Naive B cell (primary cell): Measurements from ENCODE around the gene ADAMTS17. TPM values are rescaled to one million over a fixed set of nuclear protein-coding genes. Genes with fewer than 3 reads are reported as not detected.
A peak's percentile ranks its signal among the peaks of the same experiment; 100 is the strongest.
"Not testable (repeated sequence)": the region's sequence is repeated elsewhere in the genome, so short reads cannot be mapped to it uniquely, and the experiment has no call there.

Experiments
- ATAC-seq, 2 donors: fragments of 150-1000 bp; cut with Tn5 transposase; 2 replicates each; pipeline ENCODE4 v1.10.0; 2021; ENCODE audit warnings: low read depth in 2 of 2, mild to moderate bottlenecking in 2 of 2, moderate library complexity in 2 of 2
- DNase-seq: peaks from one replicate; pipeline ENCODE4 v3.0.0; 2022
- H3K27ac Mint-ChIP-seq, 6 donors: one replicate each; pipeline ENCODE4 v1.8.0; 2020 to 2022; ENCODE audit warnings: mild to moderate bottlenecking in 6 of 6, mixed read lengths in 6 of 6, moderate library complexity in 5 of 6, inconsistent platforms in 2 of 6
- H3K27me3 Mint-ChIP-seq, 3 donors: one replicate each; pipeline ENCODE4 v1.8.0; 2021 to 2022; ENCODE audit warnings: mixed read lengths in 3 of 3, mild to moderate bottlenecking in 1 of 3
- H3K36me3 Mint-ChIP-seq, 2 donors: one replicate each; pipeline ENCODE4 v1.8.0; 2020 to 2022; ENCODE audit warnings: mixed read lengths in 2 of 2, inconsistent platforms in 1 of 2, mild to moderate bottlenecking in 1 of 2
- H3K4me1 Mint-ChIP-seq, 3 donors: one replicate each; pipeline ENCODE4 v1.8.0; 2020 to 2022; ENCODE audit warnings: mixed read lengths in 3 of 3, inconsistent platforms in 1 of 3, mild to moderate bottlenecking in 1 of 3, moderate library complexity in 1 of 3
- H3K4me3 Mint-ChIP-seq, 8 donors: one replicate each; pipeline ENCODE4 v1.8.0; 2020 to 2022; ENCODE audit warnings: mild to moderate bottlenecking in 8 of 8, mixed read lengths in 8 of 8, moderate library complexity in 8 of 8, inconsistent platforms in 2 of 8
- H3K9me3 Mint-ChIP-seq, 7 donors: one replicate each; pipeline ENCODE4 v1.8.0; 2020 to 2022; ENCODE audit warnings: mixed read lengths in 7 of 7, mild to moderate bottlenecking in 5 of 7, inconsistent platforms in 2 of 7, moderate library complexity in 1 of 7
- polyA plus RNA-seq, 6 donors: library from polyadenylated mRNA; unstranded; fragments of 300-500 nt; fragmentation: Illumina TruSeq; gene quantifications; one replicate each; pipeline ENCODE4 v1.2.3, GENCODE V29; 2021; ENCODE audit warnings: low read depth in 6 of 6

ADAMTS17 gene
- polyA plus RNA-seq, 6 donors from 2014 or later: not detected

GRCh38 chr15:99981839-99982658, 359.7 kb downstream of the ADAMTS17 start:
- DNase-seq: no peak
- Mint-ChIP-seq H3K27ac (no peak overlapping the region), H3K36me3 (no peaks in the 10 kb centered on the region), H3K4me1 (no peaks in the 10 kb centered on the region), H3K27me3 (peaks cover 22 to 66% (median 38%) of the 10 kb centered on the region in 3 donors), H3K4me3 (no peak overlapping the region), H3K9me3 (peaks cover 0 to 3% (median 0%) of the 10 kb centered on the region in 7 donors)
- ATAC-seq: no peak

GRCh38 chr15:99981191-99981647, 360.6 kb downstream of the ADAMTS17 start:
- Mint-ChIP-seq H3K36me3 (no peaks in the 10 kb centered on the region), H3K27me3 (peaks cover 25 to 67% (median 33%) of the 10 kb centered on the region in 3 donors), H3K9me3 (no peaks in the 10 kb centered on the region), H3K4me1 (no peaks in the 10 kb centered on the region), H3K27ac (no peak overlapping the region), H3K4me3 (no peak overlapping the region)
- ATAC-seq (no peak), DNase-seq (no peak)

GRCh38 chr15:99980752-99981151, 361.0 kb downstream of the ADAMTS17 start:
- Mint-ChIP-seq H3K36me3 (no peaks in the 10 kb centered on the region), H3K4me1 (no peaks in the 10 kb centered on the region), H3K9me3 (no peaks in the 10 kb centered on the region), H3K27me3 (peaks cover 23 to 64% (median 31%) of the 10 kb centered on the region in 3 donors), H3K4me3 (no peak overlapping the region), H3K27ac (no peak overlapping the region)
- ATAC-seq (no peak), DNase-seq (no peak)

- not testable (repeated sequence) for H3K4me3 Mint-ChIP-seq, H3K9me3 Mint-ChIP-seq, H3K36me3 Mint-ChIP-seq, H3K4me1 Mint-ChIP-seq, H3K27ac Mint-ChIP-seq, DNase-seq, ATAC-seq
- peaks cover 17 to 55% (median 23%) of the 10 kb centered on the region in 3 donors for H3K27me3 Mint-ChIP-seq
These were observed 361.9 kb downstream of the ADAMTS17 start for GRCh38 chr15:99979886-99980285.

GRCh38 chr15:99979371-99979770, 362.4 kb downstream of the ADAMTS17 start:
- Mint-ChIP-seq H3K27ac (no peak overlapping the region), H3K27me3 (peaks cover 17 to 50% (median 23%) of the 10 kb centered on the region in 3 donors), H3K9me3 (no peaks in the 10 kb centered on the region), H3K4me3 (no peak overlapping the region), H3K36me3 (no peaks in the 10 kb centered on the region), H3K4me1 (no peaks in the 10 kb centered on the region)
- DNase-seq: no peak
- ATAC-seq: no peak

GRCh38 chr15:99978426-99978825, 363.3 kb downstream of the ADAMTS17 start:
- DNase-seq (no peak), ATAC-seq (no peak)
- no peak overlapping the region for H3K27ac Mint-ChIP-seq
- no peaks in the 10 kb centered on the region for H3K36me3 Mint-ChIP-seq
- peaks cover 17 to 42% (median 20%) of the 10 kb centered on the region in 3 donors for H3K27me3 Mint-ChIP-seq
- H3K9me3 Mint-ChIP-seq: no peaks in the 10 kb centered on the region
- H3K4me1 Mint-ChIP-seq: no peaks in the 10 kb centered on the region
- H3K4me3 Mint-ChIP-seq: no peak overlapping the region

- H3K27ac Mint-ChIP-seq: no peak overlapping the region
- ATAC-seq: no peak
- DNase-seq: no peak
- H3K9me3 Mint-ChIP-seq: no peaks in the 10 kb centered on the region
- no peaks in the 10 kb centered on the region for H3K36me3 Mint-ChIP-seq
- H3K4me1 Mint-ChIP-seq: no peaks in the 10 kb centered on the region
- no peak overlapping the region for H3K4me3 Mint-ChIP-seq
- H3K27me3 Mint-ChIP-seq: peaks cover 16 to 37% (median 17%) of the 10 kb centered on the region in 3 donors
These were observed 363.8 kb downstream of the ADAMTS17 start for GRCh38 chr15:99977929-99978328.

GRCh38 chr15:99976811-99977271, 364.9 kb downstream of the ADAMTS17 start:
- no peaks in the 10 kb centered on the region for H3K36me3 Mint-ChIP-seq
- H3K27me3 Mint-ChIP-seq: peaks cover 11 to 29% (median 13%) of the 10 kb centered on the region in 3 donors
- no peak for DNase-seq
- no peak for ATAC-seq
- H3K9me3 Mint-ChIP-seq: no peaks in the 10 kb centered on the region
- no peaks in the 10 kb centered on the region for H3K4me1 Mint-ChIP-seq
- H3K27ac Mint-ChIP-seq: no peak overlapping the region
- H3K4me3 Mint-ChIP-seq: no peak overlapping the region

GRCh38 chr15:99976000-99976399, 365.8 kb downstream of the ADAMTS17 start:
- Mint-ChIP-seq H3K27me3 (peaks cover 8 to 24% (median 9%) of the 10 kb centered on the region in 3 donors), H3K4me1 (no peaks in the 10 kb centered on the region), H3K4me3 (no peak overlapping the region), H3K27ac (no peak overlapping the region), H3K36me3 (no peaks in the 10 kb centered on the region), H3K9me3 (no peaks in the 10 kb centered on the region)
- DNase-seq (no peak), ATAC-seq (no peak)

- no peaks in the 10 kb centered on the region for H3K36me3 Mint-ChIP-seq
These were observed 367.5 kb downstream of the ADAMTS17 start for GRCh38 chr15:99974246-99974645.

GRCh38 chr15:99973351-99973750, 368.4 kb downstream of the ADAMTS17 start:
- no peak overlapping the region for H3K4me3 Mint-ChIP-seq
- peaks cover 0 to 3% (median 0%) of the 10 kb centered on the region in 7 donors for H3K9me3 Mint-ChIP-seq
- H3K27me3 Mint-ChIP-seq: peaks cover 0 to 16% (median 9%) of the 10 kb centered on the region in 3 donors
- ATAC-seq (no peak), DNase-seq (no peak)
- H3K4me1 Mint-ChIP-seq: no peaks in the 10 kb centered on the region
- H3K36me3 Mint-ChIP-seq: no peaks in the 10 kb centered on the region
- no peak overlapping the region for H3K27ac Mint-ChIP-seq

More at GRCh38 chr15:99974246-99974645, 367.5 kb downstream of the ADAMTS17 start:
- Mint-ChIP-seq H3K27me3 (peaks cover 0 to 16% (median 9%) of the 10 kb centered on the region in 3 donors), H3K9me3 (peaks cover 0 to 3% (median 0%) of the 10 kb centered on the region in 7 donors), H3K4me1 (no peaks in the 10 kb centered on the region), H3K4me3 (no peak overlapping the region), H3K27ac (no peak overlapping the region)
- no peak for DNase-seq
- ATAC-seq: no peak

GRCh38 chr15:99970891-99971430, 370.8 kb downstream of the ADAMTS17 start:
- Mint-ChIP-seq H3K27me3 (peaks cover 0 to 5% (median 4%) of the 10 kb centered on the region in 3 donors), H3K36me3 (no peaks in the 10 kb centered on the region), H3K4me3 (no peak overlapping the region)

GRCh38 chr15:99969261-99969920, 372.4 kb downstream of the ADAMTS17 start:
- H3K9me3 Mint-ChIP-seq: peaks cover 0 to 3% (median 0%) of the 10 kb centered on the region in 7 donors
- DNase-seq (no peak), ATAC-seq (no peak)
- no peak overlapping the region for H3K4me3 Mint-ChIP-seq
- no peaks in the 10 kb centered on the region for H3K36me3 Mint-ChIP-seq
- no peaks in the 10 kb centered on the region for H3K4me1 Mint-ChIP-seq
- H3K27ac Mint-ChIP-seq: peak overlapping the region in 1 of 6 donors; percentile 2
- H3K27me3 Mint-ChIP-seq: peaks cover 0 to 5% (median 4%) of the 10 kb centered on the region in 3 donors

More at GRCh38 chr15:99970891-99971430, 370.8 kb downstream of the ADAMTS17 start:
- DNase-seq: no peak
- ATAC-seq: no peak
- peaks cover 0 to 3% (median 0%) of the 10 kb centered on the region in 7 donors for H3K9me3 Mint-ChIP-seq
- H3K4me1 Mint-ChIP-seq: no peaks in the 10 kb centered on the region
- H3K27ac Mint-ChIP-seq: no peak overlapping the region
